GM23338 (cell line): ENCODE data around the gene PATE1.

Experiments used
- CREB1 ChIP-seq: fragments of 250-450 bp; sonication (Bioruptor Pico); IDR thresholded peaks from 2 replicates; pipeline ENCODE4 v1.5.0; 2020; ENCODE audit warnings: low read depth, mild to moderate bottlenecking, moderate library complexity
- CTCF ChIP-seq, 2 experiments: fragments of 200-600 bp in 1 of 2; sonication (generic) in 1 of 2; conservative IDR thresholded peaks; 2 replicates each; pipeline versions ENCODE4 v1.5.1 to v1.6.1; 2016 to 2017; ENCODE audit warnings: antibody characterized with exemption in 2 of 2, low read depth in 2 of 2, mild to moderate bottlenecking in 2 of 2, moderate library complexity in 1 of 2
- EZH2 ChIP-seq: fragments of 200-600 bp; sonication (generic); IDR thresholded peaks from one replicate; pipeline ENCODE4 v1.8.0; 2017; ENCODE audit warnings: antibody characterized with exemption, mild to moderate bottlenecking, low read depth; ENCODE audit not compliant: unreplicated experiment
- EZH2phosphoT487 ChIP-seq: fragments of 200-600 bp; sonication (generic); IDR thresholded peaks from one replicate; pipeline ENCODE4 v1.8.1; 2018; ENCODE audit warnings: antibody characterized with exemption; ENCODE audit not compliant: unreplicated experiment
- JUNB ChIP-seq: IDR thresholded peaks from one replicate; pipeline ENCODE4 v1.6.1; 2016; ENCODE audit warnings: antibody characterized with exemption; ENCODE audit not compliant: unreplicated experiment
- NANOG ChIP-seq: IDR thresholded peaks from 2 replicates; pipeline ENCODE4 v1.6.1; 2016; ENCODE audit warnings: antibody characterized with exemption, borderline replicate concordance
- POLR2AphosphoS5 ChIP-seq: IDR thresholded peaks from 2 replicates; pipeline ENCODE4 v1.6.1; 2016; ENCODE audit warnings: antibody characterized with exemption, low read depth
- REST ChIP-seq: IDR thresholded peaks from one replicate; pipeline ENCODE4 v1.6.1; 2018; ENCODE audit warnings: antibody characterized with exemption; ENCODE audit not compliant: unreplicated experiment
- STAT1 ChIP-seq: IDR thresholded peaks from one replicate; pipeline ENCODE4 v1.6.1; 2016; ENCODE audit warnings: antibody characterized with exemption; ENCODE audit not compliant: unreplicated experiment
- ZNF114 ChIP-seq: fragments of 250-450 bp; sonication (Bioruptor Pico); IDR thresholded peaks from 2 replicates; pipeline ENCODE4 v1.5.0; 2020; ENCODE audit warnings: mild to moderate bottlenecking, moderate library complexity
- ZNF331 ChIP-seq: fragments of 250-450 bp; sonication (Bioruptor Pico); IDR thresholded peaks from 2 replicates; pipeline ENCODE4 v1.5.0; 2020; ENCODE audit warnings: low read depth, mild to moderate bottlenecking, moderate library complexity
- ZNF462 ChIP-seq: fragments of 250-450 bp; sonication (Bioruptor Pico); IDR thresholded peaks from 2 replicates; pipeline ENCODE4 v1.5.0; 2020; ENCODE audit warnings: mild to moderate bottlenecking, moderate library complexity

GRCh38 chr11:125701018-125701610 is 45.0 kb upstream of the PATE1 start:
- TF ChIP-seq CTCF (conservative IDR thresholded peaks at IDR 0.05; ENCODE audit: low read depth in 2 of 2) (0 out of 4 replicates have a peak, but pooled peaks of 1 of the 2 experiments have one; percentile 9), EZH2 (no peak), POLR2AphosphoS5 (no peak), CREB1 (CRISPR knock-in tag) (no peak), ZNF462 (no peak), JUNB (no peak), EZH2phosphoT487 (no peak), REST (no peak), NANOG (no peak), ZNF331 (CRISPR knock-in tag) (no peak), STAT1 (no peak), ZNF114 (CRISPR knock-in tag) (no peak)
